Osteocyte (in vitro differentiated cells): Measurements from ENCODE around the gene IER5L. TPM values are rescaled to one million over a fixed set of nuclear protein-coding genes. Genes with fewer than 3 reads are reported as not detected.

Source experiments
- DNase-seq: peaks from one replicate; pipeline ENCODE4 v3.0.0; 2021; ENCODE audit warnings: mixed read lengths; ENCODE audit not compliant: unreplicated experiment; ENCODE audit errors: extremely low spot score
- H3K27ac Mint-ChIP-seq: one replicate; pipeline ENCODE4 v1.8.0; 2021; ENCODE audit warnings: mild to moderate bottlenecking, mixed read lengths; ENCODE audit not compliant: unreplicated experiment
- H3K27me3 Mint-ChIP-seq: one replicate; pipeline ENCODE4 v1.8.0; 2021; ENCODE audit warnings: mixed read lengths; ENCODE audit not compliant: unreplicated experiment
- H3K36me3 Mint-ChIP-seq: one replicate; pipeline ENCODE4 v1.8.0; 2021; ENCODE audit warnings: mixed read lengths; ENCODE audit not compliant: unreplicated experiment
- H3K4me1 Mint-ChIP-seq: one replicate; pipeline ENCODE4 v1.8.0; 2021; ENCODE audit warnings: mixed read lengths; ENCODE audit not compliant: unreplicated experiment
- H3K4me3 Mint-ChIP-seq: one replicate; pipeline ENCODE4 v1.8.0; 2021; ENCODE audit warnings: mild to moderate bottlenecking, moderate library complexity, mixed read lengths; ENCODE audit not compliant: unreplicated experiment
- H3K9me3 Mint-ChIP-seq: one replicate; pipeline ENCODE4 v1.8.0; 2021; ENCODE audit warnings: mixed read lengths; ENCODE audit not compliant: unreplicated experiment
- total RNA-seq: library from RNA; stranded (reverse); gene quantifications from 2 replicates; pipeline ENCODE4 v1.2.1, GENCODE V29; 2021
- TF ChIP-seq, protein P1 (sequence below): fragments of 200-600 bp; sonication (generic); IDR thresholded peaks from 2 replicates; pipeline ENCODE4 v1.5.0; 2021; ENCODE audit warnings: antibody characterized with exemption, mild to moderate bottlenecking, moderate library complexity

The IER5L gene
- total RNA-seq, 1 donor from 2014 or later: 60.8 TPM

DNA sequence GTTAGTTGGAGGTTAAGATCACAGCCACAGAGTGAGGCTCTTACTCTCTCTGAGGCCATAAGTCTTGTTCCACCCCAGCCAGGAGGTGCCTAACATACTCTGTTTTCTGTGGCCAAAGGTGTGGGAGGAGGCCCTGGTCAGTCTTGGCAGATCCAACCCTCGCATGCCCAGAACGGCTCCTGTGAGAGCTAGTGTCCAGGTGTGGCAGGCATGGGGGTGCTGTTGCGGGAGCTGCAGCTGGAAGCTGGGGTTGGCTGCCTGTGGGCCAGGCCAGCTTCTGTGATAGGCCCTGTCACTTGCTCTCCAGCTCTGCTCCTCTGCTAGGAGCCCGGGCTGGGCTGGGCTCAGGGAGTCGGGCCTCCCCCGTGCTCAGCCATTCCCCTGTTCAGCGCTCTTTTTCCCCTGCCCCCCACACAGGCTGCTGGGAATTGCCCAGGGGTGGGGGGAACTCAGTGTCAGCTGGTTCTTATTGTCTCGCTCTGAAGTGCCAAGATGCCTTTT, 31.6 kb downstream of the IER5L start:
- Mint-ChIP-seq H3K4me3 (peak overlapping the region; percentile 18), H3K27me3 (no peaks in the 10 kb centered on the region), H3K36me3 (peaks cover 14% of the 10 kb centered on the region), H3K27ac (peak overlapping the region; percentile 95), H3K9me3 (no peaks in the 10 kb centered on the region), H3K4me1 (peaks cover 52% of the 10 kb centered on the region)
- TF ChIP-seq, protein P1, sequence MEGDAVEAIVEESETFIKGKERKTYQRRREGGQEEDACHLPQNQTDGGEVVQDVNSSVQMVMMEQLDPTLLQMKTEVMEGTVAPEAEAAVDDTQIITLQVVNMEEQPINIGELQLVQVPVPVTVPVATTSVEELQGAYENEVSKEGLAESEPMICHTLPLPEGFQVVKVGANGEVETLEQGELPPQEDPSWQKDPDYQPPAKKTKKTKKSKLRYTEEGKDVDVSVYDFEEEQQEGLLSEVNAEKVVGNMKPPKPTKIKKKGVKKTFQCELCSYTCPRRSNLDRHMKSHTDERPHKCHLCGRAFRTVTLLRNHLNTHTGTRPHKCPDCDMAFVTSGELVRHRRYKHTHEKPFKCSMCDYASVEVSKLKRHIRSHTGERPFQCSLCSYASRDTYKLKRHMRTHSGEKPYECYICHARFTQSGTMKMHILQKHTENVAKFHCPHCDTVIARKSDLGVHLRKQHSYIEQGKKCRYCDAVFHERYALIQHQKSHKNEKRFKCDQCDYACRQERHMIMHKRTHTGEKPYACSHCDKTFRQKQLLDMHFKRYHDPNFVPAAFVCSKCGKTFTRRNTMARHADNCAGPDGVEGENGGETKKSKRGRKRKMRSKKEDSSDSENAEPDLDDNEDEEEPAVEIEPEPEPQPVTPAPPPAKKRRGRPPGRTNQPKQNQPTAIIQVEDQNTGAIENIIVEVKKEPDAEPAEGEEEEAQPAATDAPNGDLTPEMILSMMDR: no peak
- DNase-seq: no peak

DNA sequence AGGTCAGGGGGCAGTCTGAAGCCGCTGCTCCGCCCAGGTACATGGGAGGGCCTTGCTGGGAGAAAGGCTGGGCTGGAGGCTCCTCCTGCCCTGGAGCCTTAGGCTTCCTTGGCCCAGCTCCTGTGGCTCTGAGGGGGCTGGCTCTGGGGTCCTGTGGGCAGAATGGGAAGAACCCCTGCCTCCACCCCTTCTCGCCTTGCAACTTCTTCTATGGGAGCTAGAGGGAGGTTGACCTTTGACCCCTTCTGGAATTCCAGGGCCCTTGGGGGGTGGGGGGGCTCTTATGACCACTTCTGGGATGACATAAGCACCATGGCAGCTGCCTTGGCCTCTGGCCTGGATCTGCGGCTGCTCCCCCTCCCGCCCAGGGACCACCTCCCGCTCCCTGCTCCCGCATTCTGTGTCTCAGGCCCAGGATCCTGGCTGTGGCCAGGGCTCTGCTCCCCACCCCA, 32.2 kb downstream of the IER5L start:
- DNase-seq: no peak
- TF ChIP-seq, protein P1: no peak
- H3K9me3 Mint-ChIP-seq: no peaks in the 10 kb centered on the region
- peaks cover 59% of the 10 kb centered on the region for H3K4me1 Mint-ChIP-seq
- H3K27ac Mint-ChIP-seq: peak overlapping the region; percentile 95
- no peaks in the 10 kb centered on the region for H3K27me3 Mint-ChIP-seq
- H3K36me3 Mint-ChIP-seq: peaks cover 9% of the 10 kb centered on the region
- H3K4me3 Mint-ChIP-seq: no peak overlapping the region

DNA sequence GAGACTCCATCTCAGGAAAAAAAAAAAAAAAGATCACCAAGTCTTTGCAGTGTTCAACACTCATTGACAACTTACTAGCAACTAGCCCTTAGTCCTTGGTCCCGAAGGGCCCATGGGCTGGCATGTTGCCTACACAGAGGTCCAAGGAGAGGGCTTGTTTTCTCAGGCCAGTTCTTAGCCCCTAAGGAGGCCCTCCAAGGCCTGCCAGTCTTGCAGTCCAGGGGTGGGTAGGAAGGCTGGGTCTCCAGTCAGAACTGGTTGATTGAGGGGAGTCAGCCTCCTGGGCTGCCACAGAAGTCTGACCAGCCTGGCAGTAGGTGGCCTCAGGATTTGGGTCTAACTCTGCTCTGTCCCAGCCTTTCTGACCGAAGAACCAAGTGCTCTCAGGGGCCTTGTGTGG, 32.7 kb downstream of the IER5L start:
- no peaks in the 10 kb centered on the region for H3K27me3 Mint-ChIP-seq
- no peak overlapping the region for H3K4me3 Mint-ChIP-seq
- H3K36me3 Mint-ChIP-seq: peaks cover 9% of the 10 kb centered on the region
- no peak for DNase-seq
- peaks cover 63% of the 10 kb centered on the region for H3K4me1 Mint-ChIP-seq
- H3K9me3 Mint-ChIP-seq: no peaks in the 10 kb centered on the region
- TF ChIP-seq, protein P1: no peak
- H3K27ac Mint-ChIP-seq: peak overlapping the region; percentile 95

DNA sequence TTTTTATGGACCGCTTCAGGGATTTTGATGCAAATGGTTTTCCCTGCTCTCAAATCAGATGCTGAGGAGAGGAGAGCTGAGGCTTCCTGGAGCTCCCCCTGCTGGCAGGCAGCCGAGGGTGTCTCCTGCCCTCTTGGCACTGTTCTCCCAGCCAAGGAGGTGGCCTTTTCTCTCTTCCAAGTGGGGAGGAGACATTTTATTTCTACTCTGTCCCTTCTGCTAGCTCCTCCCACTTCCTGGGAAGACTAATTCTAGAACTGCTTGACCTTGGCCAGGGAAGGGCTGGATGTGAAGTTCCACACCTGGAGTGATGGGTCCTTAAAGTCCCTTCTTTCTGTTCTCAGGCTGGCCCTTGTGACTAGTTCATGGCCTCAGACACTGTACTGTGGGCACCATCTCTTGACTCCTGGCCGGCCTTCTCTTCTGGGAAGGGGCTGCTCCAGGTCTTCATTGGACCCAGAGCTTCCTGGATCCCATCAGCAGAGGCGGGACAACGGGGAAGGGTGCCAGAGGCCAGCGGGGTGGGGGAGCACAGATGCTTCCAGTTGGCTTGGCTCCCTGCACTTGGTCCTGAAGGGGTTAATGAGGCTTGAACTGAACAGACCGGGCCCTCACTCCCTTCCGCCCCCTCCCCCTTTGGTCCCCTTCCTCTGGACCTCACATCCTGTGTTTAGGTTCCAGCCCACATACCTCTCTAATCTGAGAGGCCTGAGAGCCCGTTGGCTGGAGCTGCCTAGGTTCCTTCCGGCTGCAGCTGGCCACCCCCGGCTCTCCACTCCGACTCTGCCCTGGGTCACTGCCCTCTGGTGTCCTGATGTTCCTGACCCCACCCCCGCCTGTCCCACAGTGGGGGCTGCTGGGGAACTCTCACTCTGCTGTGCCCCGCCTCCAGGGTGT, 34.8 kb downstream of the IER5L start:
- peak overlapping the region; percentile 48 for H3K4me3 Mint-ChIP-seq
- DNase-seq: peak; percentile 95
- peaks cover 82% of the 10 kb centered on the region for H3K4me1 Mint-ChIP-seq
- H3K27me3 Mint-ChIP-seq: no peaks in the 10 kb centered on the region
- no peaks in the 10 kb centered on the region for H3K9me3 Mint-ChIP-seq
- H3K36me3 Mint-ChIP-seq: peaks cover 5% of the 10 kb centered on the region
- TF ChIP-seq, protein P1: peak; percentile 95
- peak overlapping the region; percentile 100 for H3K27ac Mint-ChIP-seq
